CD4-positive, alpha-beta T cell treated with Interleukin-21 for 1 hour (primary cell): Measurements from ENCODE around the gene TRIM69.
"Not testable (repeated sequence)": the region's sequence is repeated elsewhere in the genome, so short reads cannot be mapped to it uniquely, and the experiment has no call there.

Experiments used
- DNase-seq: peaks from one replicate; pipeline ENCODE4 v3.0.0-alpha.2; 2020

TRIM69 gene

DNA sequence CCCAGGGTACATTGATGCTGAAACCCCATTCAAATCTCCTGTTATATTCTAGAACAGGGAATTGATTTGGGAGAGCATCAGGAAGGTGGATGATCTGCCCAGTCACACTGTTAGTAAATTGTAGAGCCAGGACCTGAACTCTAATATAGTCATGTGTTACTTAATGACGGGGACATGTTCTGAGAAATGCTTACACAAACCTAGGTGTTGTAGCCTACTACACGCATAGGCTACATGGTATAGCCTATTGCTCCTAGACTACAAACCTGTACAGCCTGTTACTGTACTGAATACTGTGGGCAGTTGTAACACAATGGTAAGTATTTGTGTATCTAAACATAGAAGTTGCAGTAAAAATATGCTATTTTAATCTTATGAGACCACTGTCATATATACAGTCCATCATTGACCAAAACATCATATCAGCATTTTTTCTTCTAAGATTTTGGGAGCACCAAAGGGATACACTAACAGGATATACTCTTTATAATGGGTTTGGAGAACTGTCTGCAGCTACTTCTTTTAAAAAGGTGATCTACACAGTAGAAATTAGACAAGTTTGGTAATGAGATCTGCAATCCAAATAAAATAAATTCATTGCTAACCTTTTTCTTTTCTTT is 19.2 kb upstream of the TRIM69 start:
- peak; percentile 33 for DNase-seq

DNA sequence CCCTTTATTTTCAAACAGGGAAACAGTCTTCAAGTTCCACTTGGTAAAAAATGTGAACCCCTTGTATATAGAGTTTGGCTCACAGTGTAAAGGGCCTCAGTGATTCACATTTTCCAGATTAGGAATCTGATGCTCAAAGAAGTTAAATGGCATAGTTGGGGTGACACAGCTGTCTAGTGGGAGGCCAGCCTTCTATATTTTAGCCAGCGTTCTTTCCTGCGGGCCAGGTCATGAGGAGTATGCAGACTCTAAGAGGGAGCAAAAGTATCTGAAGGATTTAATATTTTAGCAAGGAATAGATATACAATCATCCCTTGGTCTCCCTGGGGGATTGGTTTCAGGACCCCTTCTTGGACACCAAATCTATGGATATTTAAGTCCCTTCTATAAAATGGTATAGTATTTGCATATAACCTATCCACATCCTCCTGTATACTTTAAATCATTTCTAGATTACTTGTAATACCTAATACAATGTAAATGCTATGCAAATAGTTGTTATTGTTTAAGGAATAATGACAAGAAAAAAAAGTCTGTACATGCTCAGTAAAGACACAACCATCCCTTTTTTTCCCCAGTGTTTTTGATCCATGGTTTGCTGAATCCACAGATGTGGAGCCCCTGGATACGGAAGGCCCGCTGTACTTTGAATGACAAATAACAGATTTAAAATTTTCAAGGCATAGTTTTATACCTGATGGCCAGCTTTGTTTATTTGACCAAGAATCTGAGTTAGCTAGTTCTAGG is 18.0 kb upstream of the TRIM69 start:
- DNase-seq: no peak

DNA sequence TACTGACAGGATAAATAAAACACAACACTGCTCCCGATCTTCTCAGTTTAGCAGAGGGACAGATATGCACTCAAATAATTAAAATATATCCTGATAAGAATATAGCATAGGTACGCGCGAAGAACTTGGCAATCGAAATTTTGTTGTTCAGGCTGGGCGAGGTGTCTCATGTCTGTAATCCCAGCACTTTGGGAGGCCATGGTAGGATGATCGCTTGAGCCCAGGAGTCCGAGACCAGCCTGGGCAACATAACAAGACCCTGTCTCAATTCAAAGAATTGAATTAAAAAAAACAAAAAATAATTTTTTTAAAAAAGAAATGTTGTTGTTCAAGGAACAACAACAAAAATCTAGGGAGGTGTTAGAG is 17.4 kb upstream of the TRIM69 start:
- DNase-seq: no peak

DNA sequence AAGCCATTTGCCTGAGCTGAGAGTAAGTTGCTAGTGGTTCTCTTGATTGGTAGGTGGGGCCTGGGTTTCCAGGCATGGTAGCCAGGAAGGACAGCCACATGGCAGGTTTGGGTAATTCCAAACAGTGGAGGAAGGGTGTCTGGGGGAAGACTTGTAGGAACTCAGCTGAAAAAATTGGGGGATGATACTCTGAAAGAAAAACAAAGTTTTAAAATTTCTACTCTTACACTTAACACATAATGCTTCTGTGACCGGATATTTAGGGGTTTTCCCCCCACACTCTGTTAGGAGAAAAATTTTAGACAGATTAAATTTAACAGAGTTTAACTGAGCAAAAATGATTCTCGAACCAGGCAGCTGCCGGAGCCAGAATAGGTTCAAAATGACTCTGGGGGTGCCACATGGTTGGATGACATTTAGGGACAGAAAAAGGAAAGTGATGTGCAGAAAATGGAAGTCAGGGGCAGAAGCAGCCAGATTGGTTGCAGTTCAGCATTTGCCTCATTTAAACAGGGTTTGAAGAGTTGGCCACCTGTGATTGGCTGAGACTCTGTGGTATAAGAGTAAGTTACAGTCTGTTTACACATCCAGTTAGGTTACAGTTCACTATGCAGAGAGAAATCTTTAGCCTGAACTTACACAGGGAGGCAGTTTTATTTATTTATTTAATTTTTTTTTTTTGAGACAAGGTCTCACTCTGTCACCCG is 16.9 kb upstream of the TRIM69 start:
- peak; percentile 85 for DNase-seq

DNA sequence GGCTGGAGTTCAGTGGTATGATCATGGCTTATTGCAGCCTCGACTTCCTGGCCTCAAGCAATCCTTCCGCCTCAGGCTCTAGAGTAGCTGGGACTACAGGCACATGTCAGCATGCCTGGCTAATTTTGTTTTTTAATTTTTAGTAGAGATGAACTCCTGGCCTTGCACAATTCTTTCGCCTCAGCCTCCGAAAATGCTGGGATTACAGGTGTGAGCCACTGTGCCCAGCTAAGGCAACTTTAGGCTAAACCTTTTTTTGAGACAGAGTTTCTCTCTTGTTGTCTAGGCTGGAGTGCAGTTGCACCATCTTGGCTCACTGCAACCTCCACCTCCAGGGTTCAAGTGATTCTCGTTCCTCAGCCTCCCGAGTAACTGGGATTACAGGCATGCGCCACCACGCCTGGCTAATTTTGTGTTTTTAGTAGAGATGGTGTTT is 16.3 kb upstream of the TRIM69 start:
- not testable (repeated sequence) for DNase-seq

DNA sequence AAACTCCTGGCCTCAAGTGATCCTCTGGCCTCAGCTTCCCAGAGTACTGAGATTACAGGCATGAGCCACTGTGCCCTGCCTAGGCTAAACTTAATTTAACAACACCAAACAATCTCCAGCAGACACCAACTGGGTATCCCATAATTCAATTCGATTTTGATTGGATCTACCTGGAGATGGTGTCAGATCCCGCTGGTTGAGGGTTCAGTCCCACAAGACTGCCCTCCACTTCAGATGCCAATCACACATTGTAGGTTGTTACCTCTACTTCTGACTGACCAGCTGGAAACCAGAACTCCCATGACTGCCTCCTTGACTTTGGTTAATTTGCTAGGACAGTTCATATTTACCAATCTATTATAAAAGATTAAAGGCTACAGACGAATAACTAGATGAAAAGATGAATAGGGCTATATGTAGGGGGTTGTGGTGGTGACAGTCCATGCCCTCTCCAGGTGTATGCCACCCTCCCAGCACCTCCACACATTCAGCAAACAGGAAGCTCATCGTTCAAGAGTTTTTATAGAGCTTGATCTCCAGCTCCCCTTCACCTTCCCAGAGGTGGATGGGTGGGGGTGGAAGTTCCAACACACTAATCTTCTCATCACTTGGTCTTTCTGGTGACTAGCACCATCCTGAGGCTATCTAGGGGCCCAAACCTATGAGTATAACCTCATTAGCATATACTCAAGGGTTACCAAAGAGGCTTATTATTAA is 15.7 kb upstream of the TRIM69 start:
- peak; percentile 65 for DNase-seq

DNA sequence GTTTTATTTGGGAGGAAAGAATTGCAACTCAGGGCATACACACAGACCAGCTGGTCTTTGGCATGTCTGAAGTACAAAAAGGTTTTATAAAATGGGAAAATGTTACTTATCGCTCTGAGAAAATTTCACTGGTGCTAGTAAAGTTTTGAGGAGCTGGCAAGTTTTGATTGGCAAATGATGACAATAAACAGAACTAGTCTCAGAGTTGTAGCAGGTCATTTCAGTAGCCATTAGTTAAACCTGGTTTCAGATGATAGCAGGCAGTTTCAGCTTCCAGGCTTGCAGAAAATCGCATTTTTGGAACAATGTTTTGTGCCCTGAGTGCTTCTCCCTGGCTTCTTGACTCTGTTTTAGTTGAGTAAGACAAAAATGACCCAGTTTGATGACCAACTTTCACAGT is 14.3 kb upstream of the TRIM69 start:
- peak; percentile 30 for DNase-seq

DNA sequence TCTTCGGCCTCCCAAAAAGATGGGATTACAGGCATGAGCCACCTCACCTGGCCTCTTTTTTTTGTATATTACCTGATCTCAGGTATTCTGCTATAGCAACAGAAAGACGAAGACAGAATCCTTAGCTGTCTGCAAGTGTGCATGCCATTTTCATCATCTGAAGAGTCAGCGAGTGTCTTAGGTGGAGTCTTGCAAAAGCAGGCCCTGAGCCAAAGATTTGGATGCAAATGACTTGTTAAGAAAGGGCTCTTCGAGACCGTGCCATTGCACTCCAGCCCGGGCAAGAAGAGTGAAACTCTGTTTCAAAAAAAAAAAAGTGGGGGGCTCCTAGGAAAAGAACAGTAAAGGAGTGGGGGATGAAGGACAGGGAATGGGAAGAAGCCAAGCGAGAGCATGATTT is 10.2 kb upstream of the TRIM69 start:
- peak; percentile 42 for DNase-seq

DNA sequence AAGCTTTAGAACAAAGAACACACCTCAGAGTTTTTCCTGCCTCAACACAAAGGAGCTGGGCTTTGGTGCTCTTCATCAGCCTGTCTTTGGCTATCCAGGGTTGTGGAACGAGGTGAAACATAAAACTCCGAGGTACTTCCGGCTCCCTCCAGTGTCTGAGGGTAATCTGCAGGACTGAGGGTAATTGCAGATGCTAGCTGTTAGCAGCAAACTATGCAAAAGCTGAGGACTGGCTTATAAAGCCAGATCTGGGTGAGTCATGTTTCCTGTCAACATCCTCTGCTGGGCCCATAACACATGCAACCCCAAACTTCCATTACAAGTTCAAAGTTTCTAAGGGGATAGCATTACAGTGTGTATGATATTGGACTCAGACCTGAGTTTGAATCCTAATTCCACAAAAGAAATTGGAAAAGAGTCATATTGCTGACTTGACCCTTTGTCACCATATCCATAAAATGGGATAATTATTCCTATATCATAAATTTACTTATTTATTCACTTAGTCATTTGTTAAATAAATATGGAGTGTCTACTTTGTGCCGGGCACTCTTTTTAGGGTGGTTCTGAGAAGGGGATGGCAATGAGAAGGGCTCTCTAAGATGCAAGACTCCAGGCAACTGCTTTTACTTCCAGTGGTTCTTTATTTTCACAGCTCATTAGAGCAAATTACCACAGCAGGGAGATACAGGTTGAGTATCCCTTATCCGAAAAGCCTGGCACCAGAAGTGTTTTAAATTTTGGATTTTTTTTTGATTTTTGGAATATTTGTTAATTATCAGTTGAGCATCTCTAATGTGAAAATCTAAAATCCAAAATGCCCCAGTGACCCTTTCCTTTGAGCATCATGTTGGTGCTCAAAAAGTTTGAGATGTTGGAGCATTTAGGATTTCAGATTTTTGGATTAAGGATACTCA is 9.5 kb upstream of the TRIM69 start:
- DNase-seq: peak; percentile 94

DNA sequence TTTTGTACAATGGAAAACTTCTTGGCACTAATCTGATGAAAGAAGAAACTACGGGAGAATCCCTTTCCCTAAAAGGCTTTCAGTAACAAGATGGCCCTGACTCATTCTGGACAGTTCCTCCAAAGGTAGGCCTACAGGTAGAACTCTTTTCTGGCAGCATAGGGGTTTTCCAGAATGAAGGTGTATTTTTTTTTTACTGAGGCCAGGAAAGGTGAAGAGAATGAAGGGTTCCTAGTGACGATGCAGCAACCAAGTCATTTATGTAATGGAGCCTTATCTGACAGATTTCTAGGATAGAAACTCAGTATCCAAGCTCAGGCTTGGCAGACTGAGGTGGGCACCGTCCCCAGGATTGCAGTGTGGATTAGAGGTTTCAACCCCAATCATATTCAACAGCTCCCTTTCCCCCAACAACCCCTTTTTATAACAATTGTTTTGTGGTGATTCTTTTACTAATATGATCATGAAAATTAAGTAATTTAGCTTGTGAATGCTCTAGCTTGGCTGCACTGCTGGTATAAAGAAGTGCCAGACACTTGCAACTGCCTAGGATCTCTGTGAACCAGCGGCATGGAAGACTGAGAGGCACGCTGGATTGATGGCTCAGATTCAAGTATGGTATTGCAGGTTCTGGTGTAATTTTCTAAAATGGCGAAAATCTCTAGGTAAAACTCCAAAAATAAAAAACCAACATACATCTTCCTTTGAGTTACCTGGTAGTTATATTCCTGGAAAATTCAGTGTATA is 8.7 kb upstream of the TRIM69 start:
- peak; percentile 75 for DNase-seq

DNA sequence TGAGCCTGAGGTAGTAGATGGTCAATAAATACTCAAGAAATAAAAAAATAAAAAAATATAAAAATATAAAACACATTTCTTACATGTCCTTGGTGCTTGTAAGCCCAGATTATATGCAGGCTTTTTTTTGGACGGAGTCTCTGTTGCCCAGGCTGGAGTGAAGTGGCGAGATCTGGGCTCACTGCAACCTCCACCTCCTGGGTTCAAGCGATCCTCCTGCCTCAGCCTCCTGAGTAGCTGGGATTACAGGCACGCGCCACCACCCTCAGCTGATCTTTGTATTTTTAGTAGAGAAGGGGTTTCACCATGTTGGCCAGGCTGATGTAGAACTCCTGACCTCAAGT is 8.1 kb upstream of the TRIM69 start:
- DNase-seq: not testable (repeated sequence)

DNA sequence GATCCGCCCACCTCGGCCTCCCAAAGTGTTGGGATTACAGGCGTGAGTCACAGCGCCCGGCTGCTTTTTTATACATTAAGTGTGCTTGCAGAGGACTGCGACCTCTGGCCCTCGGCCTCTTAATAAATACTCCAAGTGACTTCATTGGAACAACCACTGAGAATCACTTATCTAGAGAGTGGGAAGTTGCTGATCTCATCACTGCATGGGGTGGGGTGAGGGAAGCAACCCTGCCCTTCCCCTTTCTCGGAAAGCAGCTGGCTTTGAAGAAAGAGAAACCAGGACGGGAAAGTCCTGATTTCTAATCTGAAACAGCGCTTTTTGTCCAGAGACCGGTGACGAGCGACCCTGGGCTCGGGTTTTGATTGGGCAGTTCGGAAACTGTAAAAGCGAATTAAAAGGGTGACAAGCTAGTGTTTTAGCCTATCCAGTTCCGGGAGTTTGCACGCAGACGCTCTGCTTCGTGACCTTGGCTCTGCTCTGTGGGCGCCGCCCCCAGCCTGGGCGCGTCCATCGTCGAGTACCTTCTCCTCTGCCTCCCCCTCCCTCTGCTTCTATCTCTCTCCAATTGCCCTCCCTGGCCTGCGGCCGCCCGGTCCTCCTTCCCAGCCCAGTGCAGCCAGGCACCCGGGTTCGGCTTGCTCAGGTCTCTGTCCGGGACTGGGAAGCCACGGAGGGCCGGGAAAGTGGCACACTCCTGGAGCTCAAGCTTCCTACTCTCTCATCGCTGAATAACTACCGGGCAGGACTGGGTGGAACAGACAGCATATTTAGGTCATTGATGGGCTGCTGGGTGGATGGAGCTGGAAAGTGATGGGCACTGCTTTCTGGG is 7.5 kb upstream of the TRIM69 start:
- peak; percentile 100 for DNase-seq

DNA sequence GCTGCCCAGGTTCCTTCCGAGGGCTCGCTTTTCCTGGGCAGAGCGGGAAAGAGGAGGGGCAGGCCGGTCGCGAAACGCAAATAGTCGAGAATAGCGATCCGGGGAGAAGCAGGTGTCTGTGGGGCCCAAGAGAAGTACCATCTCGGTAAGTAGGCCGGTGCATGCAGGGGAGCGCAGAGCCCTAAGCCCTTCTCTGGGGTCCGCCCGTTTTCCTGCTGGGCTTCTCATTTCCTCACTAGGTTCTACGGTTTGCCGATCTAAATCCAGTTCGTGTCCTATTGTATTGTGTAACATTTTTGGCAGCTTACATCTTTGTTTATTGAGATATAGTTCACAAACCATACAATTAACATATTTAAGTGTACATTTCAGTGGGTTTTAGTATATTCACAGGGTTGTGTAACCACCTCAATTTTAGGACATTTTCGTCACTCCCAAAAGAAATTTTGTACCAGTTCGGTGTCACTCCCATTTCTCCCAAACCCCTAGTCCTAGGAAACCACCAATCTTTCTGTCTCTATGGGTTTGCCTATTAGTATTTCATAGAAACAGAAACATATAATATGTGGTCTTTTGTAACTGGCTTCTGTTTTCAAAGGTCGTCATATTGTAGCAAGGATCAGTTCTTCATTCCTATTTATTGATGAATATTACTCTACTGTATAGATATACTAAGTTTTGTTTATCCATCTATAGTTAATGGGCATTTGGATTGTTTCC is 6.8 kb upstream of the TRIM69 start:
- peak; percentile 68 for DNase-seq

DNA sequence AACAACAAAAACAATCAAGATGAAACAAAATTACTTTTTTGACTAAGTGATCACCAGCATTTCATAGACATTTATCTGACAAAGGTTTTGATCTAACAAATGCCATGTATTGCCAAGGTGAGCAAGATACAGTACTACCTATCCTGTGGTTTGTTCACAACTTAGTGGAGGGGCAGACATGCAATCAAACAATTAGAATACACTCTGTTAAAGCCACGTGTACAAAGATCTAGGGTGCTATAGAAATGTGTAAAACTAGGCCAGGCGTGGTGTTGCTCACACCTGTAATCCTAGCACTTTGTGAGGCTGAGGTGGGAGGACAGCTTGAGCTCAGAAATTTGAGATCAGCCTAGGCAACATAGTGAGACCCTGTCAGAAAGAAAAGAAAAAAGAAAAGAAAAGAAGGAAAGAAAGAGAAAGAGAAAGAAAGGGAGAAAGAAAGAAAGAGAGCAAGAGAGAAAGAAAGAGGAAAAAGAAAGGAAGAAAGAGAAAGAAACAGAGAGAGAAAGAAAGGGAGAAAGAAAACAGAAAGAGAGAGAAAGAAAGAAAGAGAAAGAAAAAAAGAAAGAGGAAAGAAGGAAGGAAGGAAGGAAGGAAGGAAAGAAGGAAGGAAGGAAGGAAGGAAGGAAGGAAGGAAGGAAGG is 1.4 kb upstream of the TRIM69 start:
- DNase-seq: peak; percentile 38

DNA sequence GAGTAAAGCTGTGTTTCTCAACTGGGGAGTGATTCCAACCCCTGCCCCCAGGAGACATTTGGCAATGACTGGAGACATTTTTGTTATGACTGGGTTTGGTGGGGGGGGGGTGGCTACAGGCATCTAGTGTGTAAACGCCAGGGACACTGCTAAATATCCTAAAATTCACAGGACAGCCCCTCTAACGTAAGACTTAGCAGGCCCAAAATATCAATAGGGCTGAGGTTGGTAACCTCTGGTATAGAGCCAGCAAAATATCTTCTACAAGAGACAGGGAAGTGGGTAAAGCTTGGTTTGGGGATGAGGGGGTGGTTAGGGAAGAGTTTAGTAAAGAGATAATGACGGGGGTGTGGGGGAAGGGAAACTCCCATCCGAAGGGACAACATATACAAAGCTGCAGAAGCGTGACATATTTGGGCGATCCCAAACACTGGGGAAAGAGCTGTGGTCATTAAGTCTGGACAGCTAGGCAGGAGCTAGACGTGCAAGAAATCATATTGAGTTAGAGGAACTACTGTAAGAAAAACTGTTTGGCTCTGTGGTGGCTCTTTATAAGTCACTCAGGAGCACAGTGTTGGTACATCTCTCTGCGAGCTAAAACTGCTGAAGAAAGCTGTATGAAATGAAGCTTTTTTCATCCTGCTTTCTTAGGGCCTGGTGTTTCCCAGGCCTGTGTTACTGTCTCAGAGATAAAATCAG is 697 bp upstream of the TRIM69 start:
- DNase-seq: peak; percentile 60

DNA sequence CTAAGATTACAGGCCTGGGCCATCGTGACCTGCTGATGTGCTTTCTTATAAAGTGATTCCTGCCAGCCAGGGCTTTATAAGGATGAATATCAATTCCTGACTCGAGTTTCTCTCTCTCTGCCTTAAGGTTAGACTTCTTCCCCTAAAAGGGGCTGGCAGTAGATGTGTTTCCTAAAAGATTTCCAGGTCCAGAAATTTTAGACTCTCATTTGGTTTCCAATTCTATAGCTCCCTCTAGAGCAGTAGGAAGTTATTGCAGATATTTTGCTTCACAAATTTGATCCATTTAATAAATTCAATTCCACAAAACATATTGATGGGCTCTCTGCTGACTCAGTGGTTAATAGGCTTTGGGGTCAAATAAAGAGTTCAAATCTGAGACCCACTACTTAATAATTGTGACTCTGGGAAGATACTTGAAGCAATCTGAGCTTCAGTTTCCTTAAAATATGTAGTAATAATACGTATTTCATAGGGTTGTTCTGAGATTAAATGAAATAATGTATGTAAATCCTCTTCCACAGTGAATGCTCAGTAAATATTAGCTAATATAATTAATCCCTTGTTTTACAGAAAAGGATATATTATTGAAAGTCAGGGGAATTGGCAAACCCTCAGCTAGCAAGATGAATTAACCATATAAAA is 2.1 kb downstream of the TRIM69 start:
- peak; percentile 71 for DNase-seq

DNA sequence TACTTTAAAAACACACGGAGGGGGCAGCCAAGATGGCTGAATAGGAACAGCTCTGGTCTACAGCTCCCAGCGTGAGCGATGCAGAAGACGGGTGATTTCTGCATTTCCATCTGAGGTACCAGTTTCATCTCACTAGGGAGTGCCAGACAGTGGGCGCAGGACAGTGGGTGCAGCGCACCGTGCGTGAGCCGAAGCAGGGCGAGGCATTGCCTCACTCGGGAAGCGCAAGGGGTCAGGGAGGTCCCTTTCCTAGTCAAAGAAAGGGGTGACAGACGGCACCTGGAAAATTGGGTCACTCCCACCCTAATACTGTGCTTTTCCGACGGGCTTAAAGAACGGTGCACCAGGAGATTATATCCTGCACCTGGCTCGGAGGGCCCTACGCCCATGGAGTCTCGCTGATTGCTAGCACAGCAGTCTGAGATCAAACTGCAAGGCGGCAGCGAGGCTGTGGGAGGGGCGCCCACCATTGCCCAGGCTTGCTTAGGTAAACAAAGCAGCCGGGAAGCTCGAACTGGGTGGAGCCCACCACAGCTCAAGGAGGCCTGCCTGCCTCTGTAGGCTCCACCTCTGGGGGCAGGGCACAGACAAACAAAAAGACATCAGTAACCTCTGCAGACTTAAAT is 3.0 kb downstream of the TRIM69 start:
- peak; percentile 33 for DNase-seq

DNA sequence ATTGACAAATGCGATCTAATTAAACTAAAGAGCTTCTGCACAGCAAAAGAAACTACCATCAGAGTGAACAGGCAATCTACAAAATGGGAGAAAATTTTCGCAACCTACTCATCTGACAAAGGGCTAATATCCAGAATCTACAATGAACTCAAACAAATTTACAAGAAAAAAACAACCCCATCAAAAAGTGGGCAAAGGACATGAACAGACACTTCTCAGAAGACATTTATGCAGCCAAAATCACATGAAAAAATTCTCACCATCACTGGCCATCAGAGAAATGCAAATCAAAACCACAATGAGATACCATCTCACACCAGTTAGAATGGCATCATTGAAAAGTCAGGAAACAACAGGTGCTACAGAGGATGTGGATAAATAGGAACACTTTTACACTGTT is 7.1 kb downstream of the TRIM69 start:
- not testable (repeated sequence) for DNase-seq
